ENCODE results near the gene TMA7B. TPM values are rescaled to one million over a fixed set of nuclear protein-coding genes. Genes with fewer than 3 reads are reported as not detected.
A peak's percentile ranks its signal among the peaks of the same experiment; 100 is the strongest.

The TMA7B gene
- polyA plus RNA-seq (2013, experiment 1 of 2): not detected
- polyA plus RNA-seq (2013, experiment 2 of 2): not detected

GRCh38 chr22:39959640-39960447 is at the start of gene TMA7B:
Gene TMA7B (plus strand): TSS chr22:39960397. CDS start chr22:39964375, 3,978 bp downstream.
- peak within 1 kb of the TSS; percentile 31 to 96 for H2BK12ac ChIP-seq (ENCODE audit: low read length in 2 of 2)
- H3K9me3 ChIP-seq (ENCODE audit: control insufficient read depth, low read length): no peaks in the 10 kb centered on the region
- H3K4me1 ChIP-seq (ENCODE audit: control insufficient read depth, insufficient read depth, low read depth, low read length): peaks cover 26% of the 10 kb centered on the region
- peak within 1 kb of the TSS; percentile 74 for H2BK15ac ChIP-seq (ENCODE audit: low read depth, poor library complexity, severe bottlenecking)
- no peak within 1 kb of the TSS for H3K4me3 ChIP-seq (ENCODE audit: insufficient read depth in 1 of 2, low read depth in 1 of 2, low read length in 2 of 2)
- peak within 1 kb of the TSS; percentile 96 for H2AK5ac ChIP-seq (ENCODE audit: low read length, severe bottlenecking)
- H3K4me2 ChIP-seq (ENCODE audit: low read length, poor library complexity, severe bottlenecking): peak within 1 kb of the TSS; percentile 10
- no peaks in the 10 kb centered on the region for H3K36me3 ChIP-seq (ENCODE audit: control insufficient read depth in 1 of 2, insufficient read depth in 2 of 2, low read depth in 1 of 2, low read length in 2 of 2)
- peak; percentile 86 for DNase-seq
- 61% methylated on average over 10 of the region's 14 CpGs for WGBS
- peaks cover 0 to 33% of the 10 kb centered on the region in 2 experiments for H3K27me3 ChIP-seq (ENCODE audit: control insufficient read depth in 1 of 2, insufficient read depth in 1 of 2, low read length in 2 of 2)
- H3K79me1 ChIP-seq (replicated peaks; ENCODE audit: low read length, poor library complexity, severe bottlenecking): no peaks in the 10 kb centered on the region
- no peak within 1 kb of the TSS for H3K23ac ChIP-seq (ENCODE audit: low read length in 2 of 2)
- H4K91ac ChIP-seq (ENCODE audit: low read length): peak within 1 kb of the TSS; percentile 70
- peak within 1 kb of the TSS; percentile 60 to 64 for H3K4ac ChIP-seq (ENCODE audit: low read depth in 1 of 2, low read length in 2 of 2)
- H2BK5ac ChIP-seq (ENCODE audit: low read depth, low read length, poor library complexity, severe bottlenecking): peak within 1 kb of the TSS; percentile 48
- H3K27ac ChIP-seq (ENCODE audit: low read length, poor library complexity, severe bottlenecking): peak within 1 kb of the TSS; percentile 90
- no peak within 1 kb of the TSS for H3K9ac ChIP-seq (ENCODE audit: low read length)
- H2AFZ ChIP-seq (ENCODE audit: low read depth, low read length): peak within 1 kb of the TSS; percentile 55
- H3K18ac ChIP-seq (ENCODE audit: low read depth in 1 of 2, low read length in 2 of 2): peak within 1 kb of the TSS; percentile 46 to 80
- H4K8ac ChIP-seq (ENCODE audit: low read length): peak within 1 kb of the TSS; percentile 91
- no peak within 1 kb of the TSS for H3K14ac ChIP-seq (ENCODE audit: low read length in 2 of 2)
- H2BK120ac ChIP-seq (ENCODE audit: low read depth, low read length): peak within 1 kb of the TSS; percentile 75

- Histone ChIP-seq H3K27me3 (ENCODE audit: control insufficient read depth in 1 of 2, insufficient read depth in 1 of 2, low read length in 2 of 2) (peaks cover 42 to 52% of the 10 kb centered on the region in 2 experiments), H4K8ac (ENCODE audit: low read length) (no peak overlapping the region), H3K36me3 (ENCODE audit: control insufficient read depth in 1 of 2, insufficient read depth in 2 of 2, low read depth in 1 of 2, low read length in 2 of 2) (no peaks in the 10 kb centered on the region), H3K23ac (ENCODE audit: low read length in 2 of 2) (no peak overlapping the region), H3K27ac (ENCODE audit: low read length, poor library complexity, severe bottlenecking) (no peak overlapping the region), H3K4ac (ENCODE audit: low read depth in 1 of 2, low read length in 2 of 2) (no peak overlapping the region), H3K4me1 (ENCODE audit: control insufficient read depth, insufficient read depth, low read depth, low read length) (no peaks in the 10 kb centered on the region), H3K9ac (ENCODE audit: low read length) (no peak overlapping the region), H3K18ac (ENCODE audit: low read depth in 1 of 2, low read length in 2 of 2) (no peak overlapping the region), H3K4me3 (ENCODE audit: insufficient read depth in 1 of 2, low read depth in 1 of 2, low read length in 2 of 2) (no peak overlapping the region), H4K91ac (ENCODE audit: low read length) (no peak overlapping the region), H2AK5ac (ENCODE audit: low read length, severe bottlenecking) (no peak overlapping the region), H3K79me1 (replicated peaks; ENCODE audit: low read length, poor library complexity, severe bottlenecking) (no peaks in the 10 kb centered on the region), H2BK15ac (ENCODE audit: low read depth, poor library complexity, severe bottlenecking) (no peak overlapping the region), H2BK12ac (ENCODE audit: low read length in 2 of 2) (no peak overlapping the region), H3K9me3 (ENCODE audit: control insufficient read depth, low read length) (no peaks in the 10 kb centered on the region), H3K4me2 (ENCODE audit: low read length, poor library complexity, severe bottlenecking) (no peak overlapping the region), H3K14ac (ENCODE audit: low read length in 2 of 2) (no peak overlapping the region), H2BK5ac (ENCODE audit: low read depth, low read length, poor library complexity, severe bottlenecking) (no peak overlapping the region), H2BK120ac (ENCODE audit: low read depth, low read length) (no peak overlapping the region), H2AFZ (ENCODE audit: low read depth, low read length) (no peak overlapping the region)
- WGBS: 89% methylated on average over 8 of the region's 9 CpGs
- no peak for DNase-seq
Observed at GRCh38 chr22:39910876-39911613, 49.2 kb upstream of the TMA7B start.

- DNase-seq: no peak
Observed at GRCh38 chr22:39913321-39913720, 46.9 kb upstream of the TMA7B start.

DNA sequence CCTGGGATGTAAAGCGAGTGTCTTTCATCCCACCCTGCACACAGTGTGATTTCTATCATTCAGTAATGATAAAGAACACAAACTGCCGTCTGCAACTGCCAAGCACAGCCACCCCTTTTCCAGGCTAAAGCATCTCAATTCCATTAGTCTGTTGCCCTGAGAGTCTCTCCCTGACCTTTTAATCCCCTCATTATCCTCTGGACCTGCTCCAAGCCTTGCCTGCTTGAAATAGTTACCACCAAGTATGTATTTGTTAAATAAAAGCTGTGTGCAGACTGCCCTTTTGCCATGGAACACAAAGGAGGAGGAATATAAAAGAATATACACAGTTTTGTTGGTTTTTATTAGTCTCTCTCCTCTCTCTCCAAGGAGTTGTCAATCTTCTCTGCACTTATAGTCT is 46.3 kb upstream of the TMA7B start:
- no peak overlapping the region for H2BK15ac ChIP-seq (ENCODE audit: low read depth, poor library complexity, severe bottlenecking)
- H3K27ac ChIP-seq (ENCODE audit: low read length, poor library complexity, severe bottlenecking): no peak overlapping the region
- peaks cover 47 to 65% of the 10 kb centered on the region in 2 experiments for H3K27me3 ChIP-seq (ENCODE audit: control insufficient read depth in 1 of 2, insufficient read depth in 1 of 2, low read length in 2 of 2)
- H3K4ac ChIP-seq (ENCODE audit: low read depth in 1 of 2, low read length in 2 of 2): no peak overlapping the region
- H4K91ac ChIP-seq (ENCODE audit: low read length): no peak overlapping the region
- no peak overlapping the region for H3K4me3 ChIP-seq (ENCODE audit: insufficient read depth in 1 of 2, low read depth in 1 of 2, low read length in 2 of 2)
- H3K23ac ChIP-seq (ENCODE audit: low read length in 2 of 2): no peak overlapping the region
- no peaks in the 10 kb centered on the region for H3K79me1 ChIP-seq (replicated peaks; ENCODE audit: low read length, poor library complexity, severe bottlenecking)
- no peaks in the 10 kb centered on the region for H3K4me1 ChIP-seq (ENCODE audit: control insufficient read depth, insufficient read depth, low read depth, low read length)
- DNase-seq: peak; percentile 15
- no peak overlapping the region for H2BK12ac ChIP-seq (ENCODE audit: low read length in 2 of 2)
- no peaks in the 10 kb centered on the region for H3K9me3 ChIP-seq (ENCODE audit: control insufficient read depth, low read length)
- H3K9ac ChIP-seq (ENCODE audit: low read length): no peak overlapping the region
- WGBS: 33% methylated on average over 2 of the region's 2 CpGs
- no peak overlapping the region for H2AK5ac ChIP-seq (ENCODE audit: low read length, severe bottlenecking)
- no peak overlapping the region for H2AFZ ChIP-seq (ENCODE audit: low read depth, low read length)
- no peak overlapping the region for H2BK120ac ChIP-seq (ENCODE audit: low read depth, low read length)
- no peak overlapping the region for H3K18ac ChIP-seq (ENCODE audit: low read depth in 1 of 2, low read length in 2 of 2)
- H4K8ac ChIP-seq (ENCODE audit: low read length): no peak overlapping the region
- H3K36me3 ChIP-seq (ENCODE audit: control insufficient read depth in 1 of 2, insufficient read depth in 2 of 2, low read depth in 1 of 2, low read length in 2 of 2): no peaks in the 10 kb centered on the region
- no peak overlapping the region for H2BK5ac ChIP-seq (ENCODE audit: low read depth, low read length, poor library complexity, severe bottlenecking)
- H3K4me2 ChIP-seq (ENCODE audit: low read length, poor library complexity, severe bottlenecking): no peak overlapping the region
- no peak overlapping the region for H3K14ac ChIP-seq (ENCODE audit: low read length in 2 of 2)

More at GRCh38 chr22:39913321-39913720, 46.9 kb upstream of the TMA7B start:
- H3K14ac ChIP-seq (ENCODE audit: low read length in 2 of 2): no peak overlapping the region
- no peak overlapping the region for H4K8ac ChIP-seq (ENCODE audit: low read length)
- H3K9me3 ChIP-seq (ENCODE audit: control insufficient read depth, low read length): no peaks in the 10 kb centered on the region
- no peak overlapping the region for H2AFZ ChIP-seq (ENCODE audit: low read depth, low read length)
- no peak overlapping the region for H4K91ac ChIP-seq (ENCODE audit: low read length)
- peaks cover 47 to 65% of the 10 kb centered on the region in 2 experiments for H3K27me3 ChIP-seq (ENCODE audit: control insufficient read depth in 1 of 2, insufficient read depth in 1 of 2, low read length in 2 of 2)
- no peak overlapping the region for H3K4me2 ChIP-seq (ENCODE audit: low read length, poor library complexity, severe bottlenecking)
- H3K4ac ChIP-seq (ENCODE audit: low read depth in 1 of 2, low read length in 2 of 2): no peak overlapping the region
- H2BK120ac ChIP-seq (ENCODE audit: low read depth, low read length): no peak overlapping the region
- no peak overlapping the region for H3K23ac ChIP-seq (ENCODE audit: low read length in 2 of 2)
- H3K4me1 ChIP-seq (ENCODE audit: control insufficient read depth, insufficient read depth, low read depth, low read length): no peaks in the 10 kb centered on the region
- H3K27ac ChIP-seq (ENCODE audit: low read length, poor library complexity, severe bottlenecking): no peak overlapping the region
- no peak overlapping the region for H2BK15ac ChIP-seq (ENCODE audit: low read depth, poor library complexity, severe bottlenecking)
- no peak overlapping the region for H3K18ac ChIP-seq (ENCODE audit: low read depth in 1 of 2, low read length in 2 of 2)
- no peak overlapping the region for H2AK5ac ChIP-seq (ENCODE audit: low read length, severe bottlenecking)
- no peaks in the 10 kb centered on the region for H3K79me1 ChIP-seq (replicated peaks; ENCODE audit: low read length, poor library complexity, severe bottlenecking)
- WGBS: 91% methylated on average over 5 of the region's 5 CpGs
- H2BK5ac ChIP-seq (ENCODE audit: low read depth, low read length, poor library complexity, severe bottlenecking): no peak overlapping the region
- H3K4me3 ChIP-seq (ENCODE audit: insufficient read depth in 1 of 2, low read depth in 1 of 2, low read length in 2 of 2): no peak overlapping the region
- H3K36me3 ChIP-seq (ENCODE audit: control insufficient read depth in 1 of 2, insufficient read depth in 2 of 2, low read depth in 1 of 2, low read length in 2 of 2): no peaks in the 10 kb centered on the region
- no peak overlapping the region for H2BK12ac ChIP-seq (ENCODE audit: low read length in 2 of 2)
- H3K9ac ChIP-seq (ENCODE audit: low read length): no peak overlapping the region
